GM19324 (cell line): ENCODE measurements around the gene TP53BP2.
"Not testable (repeated sequence)": the region's sequence is repeated elsewhere in the genome, so short reads cannot be mapped to it uniquely, and the experiment has no call there.

ENCODE experiments used
- ATAC-seq: cut with Tn5 transposase; IDR thresholded peaks from one replicate; pipeline ENCODE4 v1.9.1; 2021; ENCODE audit warnings: mild to moderate bottlenecking, moderate library complexity; ENCODE audit not compliant: unreplicated experiment, low FRiP score

TP53BP2 gene, protein sequence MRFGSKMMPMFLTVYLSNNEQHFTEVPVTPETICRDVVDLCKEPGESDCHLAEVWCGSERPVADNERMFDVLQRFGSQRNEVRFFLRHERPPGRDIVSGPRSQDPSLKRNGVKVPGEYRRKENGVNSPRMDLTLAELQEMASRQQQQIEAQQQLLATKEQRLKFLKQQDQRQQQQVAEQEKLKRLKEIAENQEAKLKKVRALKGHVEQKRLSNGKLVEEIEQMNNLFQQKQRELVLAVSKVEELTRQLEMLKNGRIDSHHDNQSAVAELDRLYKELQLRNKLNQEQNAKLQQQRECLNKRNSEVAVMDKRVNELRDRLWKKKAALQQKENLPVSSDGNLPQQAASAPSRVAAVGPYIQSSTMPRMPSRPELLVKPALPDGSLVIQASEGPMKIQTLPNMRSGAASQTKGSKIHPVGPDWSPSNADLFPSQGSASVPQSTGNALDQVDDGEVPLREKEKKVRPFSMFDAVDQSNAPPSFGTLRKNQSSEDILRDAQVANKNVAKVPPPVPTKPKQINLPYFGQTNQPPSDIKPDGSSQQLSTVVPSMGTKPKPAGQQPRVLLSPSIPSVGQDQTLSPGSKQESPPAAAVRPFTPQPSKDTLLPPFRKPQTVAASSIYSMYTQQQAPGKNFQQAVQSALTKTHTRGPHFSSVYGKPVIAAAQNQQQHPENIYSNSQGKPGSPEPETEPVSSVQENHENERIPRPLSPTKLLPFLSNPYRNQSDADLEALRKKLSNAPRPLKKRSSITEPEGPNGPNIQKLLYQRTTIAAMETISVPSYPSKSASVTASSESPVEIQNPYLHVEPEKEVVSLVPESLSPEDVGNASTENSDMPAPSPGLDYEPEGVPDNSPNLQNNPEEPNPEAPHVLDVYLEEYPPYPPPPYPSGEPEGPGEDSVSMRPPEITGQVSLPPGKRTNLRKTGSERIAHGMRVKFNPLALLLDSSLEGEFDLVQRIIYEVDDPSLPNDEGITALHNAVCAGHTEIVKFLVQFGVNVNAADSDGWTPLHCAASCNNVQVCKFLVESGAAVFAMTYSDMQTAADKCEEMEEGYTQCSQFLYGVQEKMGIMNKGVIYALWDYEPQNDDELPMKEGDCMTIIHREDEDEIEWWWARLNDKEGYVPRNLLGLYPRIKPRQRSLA

GRCh38 chr1:223845810-223846682 is at the start of gene TP53BP2:
TSS of gene TP53BP2 (minus strand) at chr1:223845947. CDS start at chr1:223845680, 267 bp downstream.
- ATAC-seq: peak; percentile 85

DNA sequence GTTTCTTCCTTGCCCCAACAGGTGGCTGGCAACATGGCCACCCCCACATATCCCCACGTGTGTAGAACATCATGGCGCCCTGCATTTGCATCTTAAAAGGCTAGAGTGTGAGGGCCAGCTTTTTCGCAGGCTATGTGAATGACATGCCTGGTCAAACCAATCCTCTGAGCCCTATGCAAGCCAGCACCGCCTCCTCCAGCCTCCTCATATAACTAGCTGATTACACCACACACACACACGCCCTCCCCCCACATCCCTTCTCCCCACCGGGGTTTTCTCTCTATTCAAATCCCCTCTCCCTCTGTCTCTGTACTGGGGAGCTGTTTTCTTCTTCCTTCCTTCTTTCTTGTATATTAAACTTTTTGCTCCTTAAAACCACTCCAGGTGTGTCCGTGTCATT is 44.7 kb upstream of the TP53BP2 start:
- not testable (repeated sequence) for ATAC-seq

DNA sequence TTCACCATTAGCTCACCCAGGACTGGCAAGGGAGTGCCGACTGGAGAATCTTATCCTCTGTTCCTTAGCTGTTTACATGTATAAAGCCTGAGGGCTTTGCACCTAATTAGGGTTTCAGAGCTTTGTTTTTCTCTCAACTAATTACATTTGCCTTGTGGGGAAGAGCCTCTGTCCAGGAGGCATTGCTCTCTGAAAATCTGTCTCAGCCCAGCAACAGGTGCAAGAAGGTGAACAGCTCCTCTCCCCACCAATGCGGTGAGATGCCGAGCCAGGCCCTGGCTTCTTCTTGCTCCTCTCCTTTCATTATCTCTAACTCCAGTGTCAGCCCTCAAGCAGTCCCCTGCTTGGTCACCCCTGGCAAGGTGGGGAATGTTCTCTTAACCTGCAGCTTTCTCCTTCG is 43.6 kb upstream of the TP53BP2 start:
- not testable (repeated sequence) for ATAC-seq

- no peak for ATAC-seq
These were observed 42.1 kb upstream of the TP53BP2 start for GRCh38 chr1:223887747-223888418.

DNA sequence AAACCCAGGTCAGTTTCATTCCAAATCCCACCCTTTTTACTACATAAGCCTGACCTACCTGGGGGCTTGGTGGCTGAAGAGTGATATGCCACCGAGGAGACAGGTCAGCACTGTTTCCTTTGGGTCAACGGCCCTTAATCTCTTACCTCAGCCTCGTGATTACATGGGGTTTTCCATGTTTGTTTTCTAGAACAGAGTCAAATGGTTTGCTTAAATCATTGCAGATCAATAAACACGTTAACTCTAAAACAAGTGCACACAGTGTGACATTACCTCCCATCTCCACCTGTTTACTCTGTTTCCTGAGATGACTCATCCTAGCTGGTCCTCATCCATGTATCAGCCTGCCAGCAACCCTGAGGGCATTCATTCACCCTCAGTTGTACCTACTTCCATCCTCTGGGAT is 40.8 kb upstream of the TP53BP2 start:
- ATAC-seq: no peak

DNA sequence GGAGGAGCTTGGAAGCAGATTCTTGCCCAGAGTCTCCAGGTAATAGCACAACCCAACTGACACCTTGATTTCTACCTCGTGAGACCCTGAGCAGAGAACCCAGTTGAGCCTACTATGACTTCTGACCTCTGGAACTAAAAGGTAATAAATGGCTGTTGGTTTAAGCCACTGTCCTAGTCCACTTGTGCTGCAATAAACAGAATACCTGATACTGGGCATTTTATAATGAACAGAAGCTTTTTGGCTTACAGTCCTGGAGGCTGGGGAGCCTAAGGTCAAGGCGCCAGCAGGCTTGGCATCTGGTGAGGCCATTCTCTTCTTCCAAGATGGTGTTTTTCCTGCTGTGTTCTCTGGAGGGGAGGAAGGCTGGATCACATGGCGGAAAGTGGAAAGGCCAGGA is 39.9 kb upstream of the TP53BP2 start:
- ATAC-seq: no peak

- ATAC-seq: no peak
These were observed 33.0 kb upstream of the TP53BP2 start for GRCh38 chr1:223878598-223879325.

GRCh38 chr1:223877804-223878203 is 32.1 kb upstream of the TP53BP2 start:
- no peak for ATAC-seq

DNA sequence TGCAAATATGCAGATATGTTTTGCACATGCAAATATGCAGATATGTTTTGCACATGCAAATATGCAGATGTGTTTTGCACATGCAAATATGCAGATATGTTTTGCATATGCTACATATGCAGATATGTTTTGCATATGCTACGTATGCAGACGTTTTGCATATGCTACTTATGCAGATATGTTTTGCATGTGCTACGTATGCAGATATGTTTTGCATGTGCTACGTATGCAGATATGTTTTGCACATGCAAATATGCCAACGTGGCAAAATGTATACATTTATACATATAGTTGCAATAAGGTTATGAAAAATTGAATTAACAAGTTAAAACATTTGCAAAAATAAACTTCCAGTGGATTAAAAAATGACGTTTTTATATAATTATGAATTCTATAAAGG is 30.8 kb upstream of the TP53BP2 start:
- no peak for ATAC-seq

DNA sequence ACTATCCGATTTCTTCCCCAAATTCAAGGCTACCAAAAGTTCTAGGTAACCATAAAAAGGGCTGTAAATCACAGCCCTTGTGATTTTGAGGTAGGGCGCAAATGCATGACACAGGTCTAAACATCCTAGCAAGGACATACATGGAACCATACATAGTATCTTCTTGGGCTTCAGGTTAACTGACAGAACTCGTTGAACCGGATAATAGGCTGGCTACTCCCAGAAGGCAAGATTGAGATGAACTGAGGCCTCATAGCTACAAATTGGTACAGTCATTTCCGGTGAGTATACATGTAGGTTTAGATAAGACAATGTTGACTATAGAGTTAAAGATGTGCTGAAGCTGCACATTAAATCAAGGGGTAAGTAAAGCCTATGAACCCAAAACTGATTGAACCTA is 27.3 kb upstream of the TP53BP2 start:
- ATAC-seq: no peak

GRCh38 chr1:223872308-223872901 is 26.7 kb upstream of the TP53BP2 start:
- ATAC-seq: no peak

- ATAC-seq: no peak
These were observed 25.1 kb upstream of the TP53BP2 start for GRCh38 chr1:223870617-223871574.

DNA sequence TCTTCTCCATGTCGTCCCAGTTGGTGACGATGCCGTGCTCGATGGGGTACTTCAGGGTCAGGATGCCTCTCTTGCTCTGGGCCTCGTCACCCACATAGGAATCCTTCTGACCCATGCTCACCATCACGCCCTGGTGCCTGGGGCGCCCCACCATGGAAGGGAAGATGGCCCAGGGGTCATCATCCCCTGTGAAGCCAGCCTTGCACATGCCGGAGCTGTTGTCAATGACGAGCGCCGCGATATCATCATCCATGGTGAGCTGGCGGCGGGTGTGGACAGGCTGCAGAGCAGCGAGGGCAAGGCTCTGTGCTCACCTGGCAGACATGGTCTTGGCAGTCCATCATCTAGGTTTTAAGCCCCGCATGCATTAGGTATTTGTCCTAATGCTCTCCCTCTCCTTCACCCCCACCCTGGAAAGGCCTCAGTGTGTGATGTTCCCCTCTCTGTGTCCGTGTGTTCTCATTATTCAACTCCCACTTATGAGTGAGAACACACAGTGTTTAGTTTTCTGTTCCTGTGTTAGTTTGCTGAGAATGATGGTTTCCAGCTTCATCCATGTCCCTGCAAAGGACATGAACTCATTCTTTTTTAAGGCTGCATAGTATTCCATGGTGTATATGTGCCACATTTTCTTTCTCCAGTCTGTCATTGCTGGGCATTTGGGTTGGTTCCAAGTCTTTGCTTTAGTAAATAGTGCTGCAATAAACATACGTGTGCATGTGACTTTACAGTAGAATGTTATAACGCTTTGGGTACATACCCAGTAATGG is 19.0 kb upstream of the TP53BP2 start:
- not testable (repeated sequence) for ATAC-seq

GRCh38 chr1:223864084-223864483 is 18.3 kb upstream of the TP53BP2 start:
- no peak for ATAC-seq

DNA sequence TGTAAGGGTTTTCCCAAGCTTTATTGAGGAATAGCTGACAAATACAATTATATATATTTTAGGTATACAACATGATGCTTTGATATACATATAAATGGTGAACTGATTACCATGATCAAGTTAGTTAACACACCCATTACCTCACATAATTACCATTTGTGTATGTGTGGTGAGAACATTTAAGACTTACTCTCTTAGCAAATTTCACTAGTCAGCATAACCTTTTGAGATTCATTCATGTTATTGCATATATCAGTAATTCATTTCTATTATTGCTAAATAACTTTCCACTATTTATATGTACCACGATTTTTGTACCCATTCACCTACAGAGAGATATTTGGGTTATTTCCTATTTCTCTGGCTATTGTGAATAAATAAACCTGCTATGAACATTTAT is 16.2 kb upstream of the TP53BP2 start:
- ATAC-seq: no peak

GRCh38 chr1:223860051-223860622 is 14.4 kb upstream of the TP53BP2 start:
- ATAC-seq: no peak
